ENCODE measurements around the gene ADCY4. TPM values are rescaled to one million over a fixed set of nuclear protein-coding genes. Genes with fewer than 3 reads are reported as not detected.

Gene ADCY4
- 3.1 TPM for total RNA-seq

GRCh38 chr14:24334431-24335291 is at the start of gene ADCY4:
TSS of gene ADCY4 (minus strand) at chr14:24335071. CDS start at chr14:24334652, 419 bp downstream.

GRCh38 chr14:24367514-24368211 is 32.8 kb upstream of the ADCY4 start, which contains the start of gene NFATC4:
TSS of gene NFATC4 (plus strand) at chr14:24368184. CDS start at chr14:24368341, 157 bp downstream.

GRCh38 chr14:24339284-24340151 is 4.6 kb upstream of the ADCY4 start, which contains the start of gene RIPK3:
TSS of gene RIPK3 (minus strand) at chr14:24339991. CDS start at chr14:24339826, 165 bp downstream.

GRCh38 chr14:24310646-24311604 is 23.9 kb downstream of the ADCY4 start, which contains the start of gene LTB4R:
TSS of gene LTB4R (plus strand) at chr14:24311502. CDS start at chr14:24315652, 4,150 bp downstream.

GRCh38 chr14:24309538-24310264 is 25.2 kb downstream of the ADCY4 start, which contains the start of gene LTB4R2:
TSS of gene LTB4R2 (plus strand) at chr14:24310140. CDS start at chr14:24310665, 525 bp downstream.

GRCh38 chr14:24307575-24308341 is 27.1 kb downstream of the ADCY4 start, which contains the start of gene CIDEB:
TSS of gene CIDEB (minus strand) at chr14:24307977. CDS start at chr14:24307858, 119 bp downstream.

GRCh38 chr14:24299255-24300191 is 35.3 kb downstream of the ADCY4 start, which contains the start of the genes DHRS1 and NOP9:
TSS of gene DHRS1 (minus strand) at chr14:24299780. CDS start at chr14:24299106, 674 bp downstream.
TSS of gene NOP9 (plus strand) at chr14:24299850. CDS start at chr14:24299955, 105 bp downstream.

GRCh38 chr14:24271134-24271833 is 63.6 kb downstream of the ADCY4 start, which contains the start of gene RABGGTA:
TSS of gene RABGGTA (minus strand) at chr14:24271597. CDS start at chr14:24271115, 482 bp downstream.

Small RNAs within 50 kb of the gene (small RNA-seq; reads per million reads assigned to genes)
- not detected for gene RF00026 (ENCODE audit: low replicate concordance)

Other genes with a start within 250 kb of the ADCY4 start
- 2.2 TPM for gene PCK2, start 240.8 kb downstream of the ADCY4 start, total RNA-seq
- 64.2 TPM for gene DCAF11, start 220.3 kb downstream of the ADCY4 start, total RNA-seq
- gene NRL, start 220.1 kb downstream of the ADCY4 start, total RNA-seq = 2.2 TPM
- gene FITM1, start 204.4 kb downstream of the ADCY4 start, total RNA-seq = 0.94 TPM
- gene PSME1, start 198.9 kb downstream of the ADCY4 start, total RNA-seq = 23.2 TPM
- gene EMC9, start 193.5 kb downstream of the ADCY4 start, total RNA-seq = 10.0 TPM
- gene PSME2, start 188.5 kb downstream of the ADCY4 start, total RNA-seq = 22.2 TPM
- 38.5 TPM for gene RNF31, start 187.6 kb downstream of the ADCY4 start, total RNA-seq
- gene IRF9, start 173.8 kb downstream of the ADCY4 start, total RNA-seq = 17.5 TPM
- 33.8 TPM for gene REC8, start 163.0 kb downstream of the ADCY4 start, total RNA-seq
- 18.2 TPM for gene IPO4, start 146.3 kb downstream of the ADCY4 start, total RNA-seq
- 20.7 TPM for gene TM9SF1, start 139.6 kb downstream of the ADCY4 start, total RNA-seq
- not detected for gene TSSK4, start 129.4 kb downstream of the ADCY4 start, total RNA-seq
- gene CHMP4A, start 121.6 kb downstream of the ADCY4 start, total RNA-seq = 35.1 TPM
- gene MDP1, start 119.0 kb downstream of the ADCY4 start, total RNA-seq = 25.0 TPM
- gene NEDD8, start 102.7 kb downstream of the ADCY4 start, total RNA-seq = 62.3 TPM
- 34.7 TPM for gene GMPR2, start 102.1 kb downstream of the ADCY4 start, total RNA-seq
- gene TINF2, start 92.4 kb downstream of the ADCY4 start, total RNA-seq = 51.3 TPM
- gene TGM1, start 71.9 kb downstream of the ADCY4 start, total RNA-seq = 4.4 TPM
- gene RABGGTA, start 63.5 kb downstream of the ADCY4 start, total RNA-seq = 30.7 TPM
- 13.8 TPM for gene DHRS1, start 35.3 kb downstream of the ADCY4 start, total RNA-seq
- gene NOP9, start 35.2 kb downstream of the ADCY4 start, total RNA-seq = 25.4 TPM
- gene CIDEB, start 27.1 kb downstream of the ADCY4 start, total RNA-seq = 5.6 TPM
- gene LTB4R2, start 24.9 kb downstream of the ADCY4 start, total RNA-seq = 2.2 TPM
- 1.6 TPM for gene LTB4R, start 23.6 kb downstream of the ADCY4 start, total RNA-seq
- not detected for gene RIPK3, start 4.9 kb upstream of the ADCY4 start, total RNA-seq
- 4.4 TPM for gene NFATC4, start 33.1 kb upstream of the ADCY4 start, total RNA-seq
- 34.7 TPM for gene NYNRIN, start 63.9 kb upstream of the ADCY4 start, total RNA-seq
- gene CBLN3, start 94.6 kb upstream of the ADCY4 start, total RNA-seq = not detected
- gene KHNYN, start 94.9 kb upstream of the ADCY4 start, total RNA-seq = 22.5 TPM
- 24.7 TPM for gene SDR39U1, start 107.7 kb upstream of the ADCY4 start, total RNA-seq
- gene CMA1, start 173.2 kb upstream of the ADCY4 start, total RNA-seq = not detected
- not detected for gene CTSG, start 241.2 kb upstream of the ADCY4 start, total RNA-seq